ENCODE measurements around the gene IGLL1.

The IGLL1 gene

GRCh38 chr22:23530766-23531282 lies 49.3 kb downstream of the IGLL1 start:
- no peak for TF ChIP-seq MAX (IDR thresholded peaks at IDR 0.05)
- no peak for TF ChIP-seq EP300 (IDR thresholded peaks at IDR 0.05; ENCODE audit: borderline replicate concordance)
- TF ChIP-seq RAD21 (IDR thresholded peaks at IDR 0.05; ENCODE audit: low read depth) = no peak
- no peak for TF ChIP-seq FOXM1 (IDR thresholded peaks at IDR 0.05; ENCODE audit: borderline replicate concordance, low read depth)
- no peak for TF ChIP-seq CEBPB (IDR thresholded peaks at IDR 0.05)
- TF ChIP-seq NFIC (IDR thresholded peaks at IDR 0.05) = no peak
- no peak for TF ChIP-seq REST (IDR thresholded peaks at IDR 0.05; ENCODE audit: low read depth)
- TF ChIP-seq EGR1 (IDR thresholded peaks at IDR 0.05) = no peak
- TF ChIP-seq CREB1 (IDR thresholded peaks at IDR 0.05; ENCODE audit: low read depth) = no peak
- no peak for TF ChIP-seq TAF1 (IDR thresholded peaks at IDR 0.05; ENCODE audit: low read depth)
- TF ChIP-seq TEAD4 (IDR thresholded peaks at IDR 0.05) = no peak
- TF ChIP-seq TCF12 (IDR thresholded peaks at IDR 0.05; ENCODE audit: low read depth) = no peak
- no peak for TF ChIP-seq ZBTB7A (IDR thresholded peaks at IDR 0.05; ENCODE audit: low read depth)
- no peak for TF ChIP-seq USF1 (IDR thresholded peaks at IDR 0.05)
- TF ChIP-seq YY1 (IDR thresholded peaks at IDR 0.05; ENCODE audit: low read depth) = no peak

GRCh38 chr22:23530106-23530505 lies 50.0 kb downstream of the IGLL1 start:
- TF ChIP-seq RAD21 (IDR thresholded peaks at IDR 0.05; ENCODE audit: low read depth) (no peak), CREB1 (IDR thresholded peaks at IDR 0.05; ENCODE audit: low read depth) (no peak)

- TF ChIP-seq CEBPB (IDR thresholded peaks at IDR 0.05) (no peak), MAX (IDR thresholded peaks at IDR 0.05) (no peak), TCF12 (IDR thresholded peaks at IDR 0.05; ENCODE audit: low read depth) (no peak), FOXM1 (IDR thresholded peaks at IDR 0.05; ENCODE audit: borderline replicate concordance, low read depth) (no peak), EGR1 (IDR thresholded peaks at IDR 0.05) (no peak), NFIC (IDR thresholded peaks at IDR 0.05) (no peak), REST (IDR thresholded peaks at IDR 0.05; ENCODE audit: low read depth) (no peak), RAD21 (IDR thresholded peaks at IDR 0.05; ENCODE audit: low read depth) (no peak), EP300 (IDR thresholded peaks at IDR 0.05; ENCODE audit: borderline replicate concordance) (no peak), YY1 (IDR thresholded peaks at IDR 0.05; ENCODE audit: low read depth) (no peak), TEAD4 (IDR thresholded peaks at IDR 0.05) (no peak), CREB1 (IDR thresholded peaks at IDR 0.05; ENCODE audit: low read depth) (no peak), ZBTB7A (IDR thresholded peaks at IDR 0.05; ENCODE audit: low read depth) (no peak), USF1 (IDR thresholded peaks at IDR 0.05) (no peak), TAF1 (IDR thresholded peaks at IDR 0.05; ENCODE audit: low read depth) (no peak)
Observed at GRCh38 chr22:23529166-23530103, 50.7 kb downstream of the IGLL1 start.

- no peak for TF ChIP-seq CEBPB (IDR thresholded peaks at IDR 0.05)
- no peak for TF ChIP-seq NFIC (IDR thresholded peaks at IDR 0.05)
- no peak for TF ChIP-seq ZBTB7A (IDR thresholded peaks at IDR 0.05; ENCODE audit: low read depth)
- TF ChIP-seq TCF12 (IDR thresholded peaks at IDR 0.05; ENCODE audit: low read depth) = no peak
- no peak for TF ChIP-seq CREB1 (IDR thresholded peaks at IDR 0.05; ENCODE audit: low read depth)
- no peak for TF ChIP-seq YY1 (IDR thresholded peaks at IDR 0.05; ENCODE audit: low read depth)
- no peak for TF ChIP-seq EGR1 (IDR thresholded peaks at IDR 0.05)
- no peak for TF ChIP-seq TEAD4 (IDR thresholded peaks at IDR 0.05)
- no peak for TF ChIP-seq MAX (IDR thresholded peaks at IDR 0.05)
- no peak for TF ChIP-seq FOXM1 (IDR thresholded peaks at IDR 0.05; ENCODE audit: borderline replicate concordance, low read depth)
- no peak for TF ChIP-seq EP300 (IDR thresholded peaks at IDR 0.05; ENCODE audit: borderline replicate concordance)
- TF ChIP-seq RAD21 (IDR thresholded peaks at IDR 0.05; ENCODE audit: low read depth) = no peak
Observed at GRCh38 chr22:23527971-23528740, 51.9 kb downstream of the IGLL1 start.

Measured in Ishikawa (cell line).